ENCODE measurements around the gene CRISPLD2.

Gene CRISPLD2

DNA sequence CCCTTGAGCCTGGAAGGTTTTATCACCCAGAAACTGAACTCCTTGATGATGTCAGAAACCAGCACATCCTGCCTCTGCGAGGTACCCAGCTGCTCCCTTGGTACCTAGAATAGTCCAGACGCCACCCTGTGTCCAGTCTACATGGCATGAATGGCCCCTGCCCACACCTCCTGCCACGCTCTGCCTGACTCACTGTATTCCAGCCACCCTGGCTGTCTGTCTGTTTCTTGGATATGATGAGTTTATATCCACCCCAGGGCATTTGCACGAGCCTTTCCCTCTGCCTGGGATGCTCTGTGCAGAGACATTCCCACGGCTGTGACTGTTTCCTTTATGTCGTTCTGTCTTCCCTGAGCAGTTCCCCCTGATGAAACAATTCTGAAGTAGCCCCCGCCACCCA, 68.7 kb downstream of the CRISPLD2 start:
- TF ChIP-seq EGR1 (IDR thresholded peaks at IDR 0.05) (no peak), RAD21 (IDR thresholded peaks at IDR 0.05; ENCODE audit: low read depth) (no peak), TEAD4 (IDR thresholded peaks at IDR 0.05) (no peak), FOXM1 (IDR thresholded peaks at IDR 0.05; ENCODE audit: borderline replicate concordance, low read depth) (no peak), TAF1 (IDR thresholded peaks at IDR 0.05; ENCODE audit: low read depth) (no peak), ZBTB7A (IDR thresholded peaks at IDR 0.05; ENCODE audit: low read depth) (no peak), EP300 (IDR thresholded peaks at IDR 0.05; ENCODE audit: borderline replicate concordance) (no peak), YY1 (IDR thresholded peaks at IDR 0.05; ENCODE audit: low read depth) (no peak)

DNA sequence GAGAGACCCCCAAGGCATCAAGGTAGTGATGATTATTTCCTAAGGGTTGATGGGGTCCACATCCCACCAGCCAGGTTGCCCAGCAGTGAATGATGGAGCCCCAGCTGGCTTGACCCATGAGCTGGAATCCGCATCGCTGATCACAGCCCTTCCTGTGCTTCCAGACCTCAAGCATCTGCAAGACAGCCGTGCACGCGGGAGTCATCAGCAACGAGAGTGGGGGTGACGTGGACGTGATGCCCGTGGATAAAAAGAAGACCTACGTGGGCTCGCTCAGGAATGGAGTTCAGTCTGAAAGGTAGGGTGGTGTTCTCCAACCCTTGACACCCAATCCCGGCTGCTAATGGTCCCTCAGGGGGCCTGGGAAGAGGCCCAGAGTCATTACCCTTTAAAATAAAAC, 69.3 kb downstream of the CRISPLD2 start:
- TF ChIP-seq TAF1 (IDR thresholded peaks at IDR 0.05; ENCODE audit: low read depth) (no peak), TEAD4 (IDR thresholded peaks at IDR 0.05) (no peak), EP300 (IDR thresholded peaks at IDR 0.05; ENCODE audit: borderline replicate concordance) (no peak), TCF12 (IDR thresholded peaks at IDR 0.05; ENCODE audit: low read depth) (no peak), FOXM1 (IDR thresholded peaks at IDR 0.05; ENCODE audit: borderline replicate concordance, low read depth) (no peak), ZBTB7A (IDR thresholded peaks at IDR 0.05; ENCODE audit: low read depth) (no peak), EGR1 (IDR thresholded peaks at IDR 0.05) (no peak), CEBPB (IDR thresholded peaks at IDR 0.05) (no peak), YY1 (IDR thresholded peaks at IDR 0.05; ENCODE audit: low read depth) (no peak), CREB1 (IDR thresholded peaks at IDR 0.05; ENCODE audit: low read depth) (no peak), NFIC (IDR thresholded peaks at IDR 0.05) (no peak), RAD21 (IDR thresholded peaks at IDR 0.05; ENCODE audit: low read depth) (no peak)
- TF ChIP-seq, protein P1, sequence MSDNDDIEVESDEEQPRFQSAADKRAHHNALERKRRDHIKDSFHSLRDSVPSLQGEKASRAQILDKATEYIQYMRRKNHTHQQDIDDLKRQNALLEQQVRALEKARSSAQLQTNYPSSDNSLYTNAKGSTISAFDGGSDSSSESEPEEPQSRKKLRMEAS (IDR thresholded peaks at IDR 0.05), result no peak
- TF ChIP-seq, protein P2, sequence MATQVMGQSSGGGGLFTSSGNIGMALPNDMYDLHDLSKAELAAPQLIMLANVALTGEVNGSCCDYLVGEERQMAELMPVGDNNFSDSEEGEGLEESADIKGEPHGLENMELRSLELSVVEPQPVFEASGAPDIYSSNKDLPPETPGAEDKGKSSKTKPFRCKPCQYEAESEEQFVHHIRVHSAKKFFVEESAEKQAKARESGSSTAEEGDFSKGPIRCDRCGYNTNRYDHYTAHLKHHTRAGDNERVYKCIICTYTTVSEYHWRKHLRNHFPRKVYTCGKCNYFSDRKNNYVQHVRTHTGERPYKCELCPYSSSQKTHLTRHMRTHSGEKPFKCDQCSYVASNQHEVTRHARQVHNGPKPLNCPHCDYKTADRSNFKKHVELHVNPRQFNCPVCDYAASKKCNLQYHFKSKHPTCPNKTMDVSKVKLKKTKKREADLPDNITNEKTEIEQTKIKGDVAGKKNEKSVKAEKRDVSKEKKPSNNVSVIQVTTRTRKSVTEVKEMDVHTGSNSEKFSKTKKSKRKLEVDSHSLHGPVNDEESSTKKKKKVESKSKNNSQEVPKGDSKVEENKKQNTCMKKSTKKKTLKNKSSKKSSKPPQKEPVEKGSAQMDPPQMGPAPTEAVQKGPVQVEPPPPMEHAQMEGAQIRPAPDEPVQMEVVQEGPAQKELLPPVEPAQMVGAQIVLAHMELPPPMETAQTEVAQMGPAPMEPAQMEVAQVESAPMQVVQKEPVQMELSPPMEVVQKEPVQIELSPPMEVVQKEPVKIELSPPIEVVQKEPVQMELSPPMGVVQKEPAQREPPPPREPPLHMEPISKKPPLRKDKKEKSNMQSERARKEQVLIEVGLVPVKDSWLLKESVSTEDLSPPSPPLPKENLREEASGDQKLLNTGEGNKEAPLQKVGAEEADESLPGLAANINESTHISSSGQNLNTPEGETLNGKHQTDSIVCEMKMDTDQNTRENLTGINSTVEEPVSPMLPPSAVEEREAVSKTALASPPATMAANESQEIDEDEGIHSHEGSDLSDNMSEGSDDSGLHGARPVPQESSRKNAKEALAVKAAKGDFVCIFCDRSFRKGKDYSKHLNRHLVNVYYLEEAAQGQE (IDR thresholded peaks at IDR 0.05; ENCODE audit: low read depth), result no peak
- TF ChIP-seq, protein P3, sequence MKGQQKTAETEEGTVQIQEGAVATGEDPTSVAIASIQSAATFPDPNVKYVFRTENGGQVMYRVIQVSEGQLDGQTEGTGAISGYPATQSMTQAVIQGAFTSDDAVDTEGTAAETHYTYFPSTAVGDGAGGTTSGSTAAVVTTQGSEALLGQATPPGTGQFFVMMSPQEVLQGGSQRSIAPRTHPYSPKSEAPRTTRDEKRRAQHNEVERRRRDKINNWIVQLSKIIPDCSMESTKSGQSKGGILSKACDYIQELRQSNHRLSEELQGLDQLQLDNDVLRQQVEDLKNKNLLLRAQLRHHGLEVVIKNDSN (IDR thresholded peaks at IDR 0.05), result no peak

DNA sequence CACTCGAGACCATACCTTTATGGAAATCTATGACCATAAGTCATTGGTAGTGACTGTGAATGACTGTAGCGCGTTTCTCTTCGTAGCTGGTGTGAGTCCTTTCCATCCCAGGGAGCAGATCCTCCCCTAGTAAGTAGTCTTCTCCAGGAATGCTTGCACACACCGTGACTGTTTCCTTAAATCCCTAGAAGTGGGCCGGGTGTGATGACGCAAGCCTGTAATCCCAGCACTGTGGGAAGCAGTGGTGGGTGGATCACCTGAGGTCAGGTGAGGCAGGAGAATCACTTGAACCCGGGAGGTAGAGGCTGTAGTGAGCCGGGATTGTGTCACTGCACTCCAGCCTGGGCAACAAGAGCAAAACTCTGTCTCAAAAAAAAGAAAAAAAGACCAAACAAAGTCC, 70.6 kb downstream of the CRISPLD2 start:
- TF ChIP-seq CREB1 (IDR thresholded peaks at IDR 0.05; ENCODE audit: low read depth) (no peak), EP300 (IDR thresholded peaks at IDR 0.05; ENCODE audit: borderline replicate concordance) (no peak), YY1 (IDR thresholded peaks at IDR 0.05; ENCODE audit: low read depth) (no peak), ZBTB7A (IDR thresholded peaks at IDR 0.05; ENCODE audit: low read depth) (no peak), EGR1 (IDR thresholded peaks at IDR 0.05) (no peak), TAF1 (IDR thresholded peaks at IDR 0.05; ENCODE audit: low read depth) (no peak), TEAD4 (IDR thresholded peaks at IDR 0.05) (no peak), TCF12 (IDR thresholded peaks at IDR 0.05; ENCODE audit: low read depth) (no peak), RAD21 (IDR thresholded peaks at IDR 0.05; ENCODE audit: low read depth) (no peak), NFIC (IDR thresholded peaks at IDR 0.05) (no peak), CEBPB (IDR thresholded peaks at IDR 0.05) (no peak), FOXM1 (IDR thresholded peaks at IDR 0.05; ENCODE audit: borderline replicate concordance, low read depth) (no peak)
- TF ChIP-seq, protein P3 (IDR thresholded peaks at IDR 0.05), result no peak
- TF ChIP-seq, protein P1 (IDR thresholded peaks at IDR 0.05), result no peak
- TF ChIP-seq, protein P2 (IDR thresholded peaks at IDR 0.05; ENCODE audit: low read depth), result no peak

DNA sequence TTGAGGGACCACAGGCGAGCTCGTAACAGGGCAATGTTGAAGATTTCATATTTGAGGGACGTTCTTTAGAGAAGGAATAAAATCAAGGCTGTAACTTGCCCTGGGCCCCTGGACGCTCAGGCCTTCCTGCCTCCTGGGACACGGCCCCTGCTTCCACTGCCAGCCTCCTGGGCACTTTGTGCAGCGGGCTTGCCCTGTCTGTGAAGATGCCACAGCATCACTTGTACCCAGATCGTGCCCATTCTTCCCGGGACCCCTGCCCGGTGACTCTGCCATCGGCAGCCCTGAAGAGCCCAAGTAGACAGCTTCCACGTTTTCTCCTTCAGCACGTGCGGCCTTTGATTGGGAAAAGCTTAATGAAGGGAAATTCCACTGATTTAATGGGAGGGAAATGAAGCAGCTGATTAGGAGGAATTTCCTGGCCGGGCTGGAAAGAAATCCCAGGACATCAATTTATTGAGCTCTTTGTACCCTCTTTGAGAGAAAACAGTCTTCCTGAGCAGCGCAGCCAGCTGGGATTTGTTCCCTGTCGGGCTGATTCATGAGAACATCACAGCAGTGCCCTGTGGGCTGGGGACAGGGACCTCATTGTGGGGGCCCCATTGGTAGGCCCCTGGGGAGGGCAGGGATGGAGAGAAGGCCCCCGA, 71.5 kb downstream of the CRISPLD2 start:
- no peak for TF ChIP-seq YY1 (IDR thresholded peaks at IDR 0.05; ENCODE audit: low read depth)
- TF ChIP-seq NFIC (IDR thresholded peaks at IDR 0.05), result no peak
- TF ChIP-seq, protein P1 (IDR thresholded peaks at IDR 0.05), result no peak
- TF ChIP-seq CREB1 (IDR thresholded peaks at IDR 0.05; ENCODE audit: low read depth), result no peak
- TF ChIP-seq, protein P3 (IDR thresholded peaks at IDR 0.05), result no peak
- TF ChIP-seq CEBPB (IDR thresholded peaks at IDR 0.05), result no peak
- TF ChIP-seq, protein P2 (IDR thresholded peaks at IDR 0.05; ENCODE audit: low read depth), result no peak
- no peak for TF ChIP-seq ZBTB7A (IDR thresholded peaks at IDR 0.05; ENCODE audit: low read depth)
- no peak for TF ChIP-seq EGR1 (IDR thresholded peaks at IDR 0.05)
- no peak for TF ChIP-seq FOXM1 (IDR thresholded peaks at IDR 0.05; ENCODE audit: borderline replicate concordance, low read depth)
- TF ChIP-seq EP300 (IDR thresholded peaks at IDR 0.05; ENCODE audit: borderline replicate concordance), result no peak
- TF ChIP-seq RAD21 (IDR thresholded peaks at IDR 0.05; ENCODE audit: low read depth), result no peak
- no peak for TF ChIP-seq TEAD4 (IDR thresholded peaks at IDR 0.05)

Measured in Ishikawa (cell line).